HUES64 (cell line): ENCODE results near the gene MMP12.

Source experiments
- H3K27ac ChIP-seq: 2 replicates; pipeline ENCODE4 v1.7.0; 2013; ENCODE audit warnings: low read depth, low read length, inconsistent platforms
- H3K27me3 ChIP-seq: 2 replicates; pipeline ENCODE4 v1.6.1; 2013; ENCODE audit warnings: mild to moderate bottlenecking, low read length; ENCODE audit not compliant: insufficient read depth
- H3K36me3 ChIP-seq: 2 replicates; pipeline ENCODE4 v1.6.1; 2013; ENCODE audit warnings: mild to moderate bottlenecking, low read length; ENCODE audit not compliant: insufficient read depth
- H3K4me1 ChIP-seq: 2 replicates; pipeline ENCODE4 v1.6.1; 2013; ENCODE audit warnings: mild to moderate bottlenecking, low read length, moderate library complexity; ENCODE audit not compliant: insufficient read depth
- H3K4me3 ChIP-seq: 2 replicates; pipeline ENCODE4 v1.5.1; 2013; ENCODE audit warnings: mild to moderate bottlenecking, low read length, moderate library complexity
- H3K9ac ChIP-seq: 2 replicates; pipeline ENCODE4 v1.6.1; 2013; ENCODE audit warnings: mild to moderate bottlenecking, low read depth, low read length
- H3K9me3 ChIP-seq: 2 replicates; pipeline ENCODE4 v1.6.1; 2013; ENCODE audit warnings: low read depth, low read length; ENCODE audit not compliant: insufficient read depth
- WGBS: fragments of 150-250, 120-280 bp; methylation state at CpG from one replicate; pipeline ENCODE4 v1.1.7; 2013; ENCODE audit warnings: missing lambda C conversion rate; 5-methylcytosine and 5-hydroxymethylcytosine counted together

Gene MMP12

GRCh38 chr11:102849311-102849710, 25.5 kb downstream of the MMP12 start:
- Histone ChIP-seq H3K4me1 (no peaks in the 10 kb centered on the region), H3K9me3 (no peaks in the 10 kb centered on the region), H3K27me3 (no peaks in the 10 kb centered on the region), H3K27ac (no peak overlapping the region), H3K36me3 (no peaks in the 10 kb centered on the region), H3K9ac (no peak overlapping the region), H3K4me3 (no peak overlapping the region)
- no CpG with 5 or more reads among the region's 1 CpG for WGBS

- H3K36me3 ChIP-seq = no peaks in the 10 kb centered on the region
- H3K9me3 ChIP-seq = no peaks in the 10 kb centered on the region
- no peak overlapping the region for H3K27ac ChIP-seq
- H3K4me1 ChIP-seq = no peaks in the 10 kb centered on the region
- no peak overlapping the region for H3K4me3 ChIP-seq
- H3K9ac ChIP-seq = no peak overlapping the region
- WGBS = 93% methylated on average over 3 of the region's 3 CpGs
- no peaks in the 10 kb centered on the region for H3K27me3 ChIP-seq
Measured at GRCh38 chr11:102846292-102846691, 28.5 kb downstream of the MMP12 start.

- Histone ChIP-seq H3K27me3 (no peaks in the 10 kb centered on the region), H3K4me1 (no peaks in the 10 kb centered on the region), H3K9me3 (no peaks in the 10 kb centered on the region), H3K27ac (no peak within 1 kb of the TSS), H3K36me3 (no peaks in the 10 kb centered on the region), H3K4me3 (no peak within 1 kb of the TSS), H3K9ac (no peak within 1 kb of the TSS)
- WGBS = 90% methylated on average over 4 of the region's 4 CpGs
Measured at GRCh38 chr11:102843489-102843888, 31.3 kb downstream of the MMP12 start, which contains the start of gene MMP3. Gene MMP3 (minus strand): TSS chr11:102843609. CDS start chr11:102843546, 63 bp downstream.

DNA sequence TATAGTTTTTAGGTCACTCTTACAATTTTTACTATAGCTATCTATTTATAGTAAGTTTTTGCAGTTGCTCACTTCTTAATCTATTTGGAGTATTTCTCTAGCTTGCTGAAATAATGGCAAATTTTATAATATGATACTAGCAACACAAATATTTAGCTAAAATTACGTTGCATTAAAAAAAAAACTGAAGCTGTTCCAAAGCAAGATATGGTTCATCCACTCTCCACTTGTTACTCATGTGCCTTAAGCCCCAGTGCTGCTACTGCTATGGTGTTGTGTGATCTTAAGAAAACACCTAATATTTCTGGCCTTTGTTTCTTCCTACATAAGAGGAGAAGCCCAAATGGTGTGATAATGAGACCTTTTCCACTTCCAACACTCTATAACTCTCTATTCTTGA, 31.9 kb downstream of the MMP12 start:
- no peak overlapping the region for H3K9ac ChIP-seq
- no peaks in the 10 kb centered on the region for H3K36me3 ChIP-seq
- H3K4me3 ChIP-seq = no peak overlapping the region
- H3K4me1 ChIP-seq = no peaks in the 10 kb centered on the region
- H3K9me3 ChIP-seq = no peaks in the 10 kb centered on the region
- H3K27me3 ChIP-seq = no peaks in the 10 kb centered on the region
- H3K27ac ChIP-seq = no peak overlapping the region
- 100% methylated on average over 1 of the region's 1 CpG for WGBS

- H3K4me1 ChIP-seq = peaks cover 19% of the 10 kb centered on the region
- H3K9me3 ChIP-seq = no peaks in the 10 kb centered on the region
- no peaks in the 10 kb centered on the region for H3K27me3 ChIP-seq
- H3K9ac ChIP-seq = no peak overlapping the region
- WGBS = 95% methylated on average over 5 of the region's 5 CpGs
- H3K4me3 ChIP-seq = no peak overlapping the region
- no peak overlapping the region for H3K27ac ChIP-seq
- no peaks in the 10 kb centered on the region for H3K36me3 ChIP-seq
Measured at GRCh38 chr11:102840018-102840417, 34.8 kb downstream of the MMP12 start.

DNA sequence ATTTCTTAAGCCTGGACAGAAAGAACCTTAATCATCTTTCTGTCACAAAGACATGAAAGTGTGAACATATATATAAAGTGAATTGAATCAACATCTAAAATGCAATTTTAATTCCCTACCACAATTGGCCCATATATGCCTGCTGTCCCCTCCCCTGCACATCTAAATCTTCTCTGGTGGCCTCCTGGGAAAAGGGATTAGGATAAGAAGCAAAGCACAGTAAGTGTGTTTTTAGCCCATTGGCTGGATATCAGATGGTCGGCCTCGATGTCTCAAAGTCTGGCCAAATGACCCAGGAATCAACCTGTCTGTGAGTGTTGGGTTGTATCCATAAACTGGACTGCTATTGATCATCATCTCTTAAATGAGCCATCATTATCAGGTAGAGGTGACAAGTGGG, 37.1 kb downstream of the MMP12 start:
- Histone ChIP-seq H3K4me1 (peaks cover 19% of the 10 kb centered on the region), H3K9me3 (no peaks in the 10 kb centered on the region), H3K27me3 (no peaks in the 10 kb centered on the region), H3K27ac (no peak overlapping the region), H3K9ac (no peak overlapping the region), H3K4me3 (no peak overlapping the region), H3K36me3 (no peaks in the 10 kb centered on the region)
- WGBS = 95% methylated on average over 2 of the region's 2 CpGs

DNA sequence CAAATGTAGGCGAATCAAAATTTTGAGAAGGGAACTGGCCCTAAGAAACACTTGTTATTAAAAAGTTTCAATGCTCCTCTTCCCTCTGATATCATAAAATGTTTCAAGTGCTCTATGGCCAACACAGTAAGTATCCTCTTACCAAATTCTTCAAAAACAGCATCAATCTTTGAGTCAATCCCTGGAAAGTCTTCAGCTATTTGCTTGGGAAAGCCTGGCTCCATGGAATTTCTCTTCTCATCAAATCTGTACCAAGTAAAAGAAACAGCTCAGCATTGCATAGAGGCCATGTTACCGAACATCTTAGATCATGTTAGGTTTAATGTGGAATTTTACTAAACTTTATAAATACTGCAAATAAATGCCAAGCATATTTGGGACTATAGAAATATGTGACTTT, 37.6 kb downstream of the MMP12 start:
- no peaks in the 10 kb centered on the region for H3K27me3 ChIP-seq
- H3K27ac ChIP-seq = no peak overlapping the region
- WGBS = 100% methylated on average over 1 of the region's 2 CpGs
- no peak overlapping the region for H3K4me3 ChIP-seq
- no peak overlapping the region for H3K9ac ChIP-seq
- peaks cover 19% of the 10 kb centered on the region for H3K4me1 ChIP-seq
- H3K36me3 ChIP-seq = no peaks in the 10 kb centered on the region
- H3K9me3 ChIP-seq = no peaks in the 10 kb centered on the region

GRCh38 chr11:102836290-102836875, 38.4 kb downstream of the MMP12 start:
- Histone ChIP-seq H3K4me1 (peaks cover 19% of the 10 kb centered on the region), H3K9me3 (no peaks in the 10 kb centered on the region), H3K36me3 (no peaks in the 10 kb centered on the region), H3K27ac (no peak overlapping the region), H3K4me3 (no peak overlapping the region), H3K27me3 (no peaks in the 10 kb centered on the region), H3K9ac (no peak overlapping the region)
- WGBS = 76% methylated on average over 3 of the region's 3 CpGs

GRCh38 chr11:102833731-102834130, 41.1 kb downstream of the MMP12 start:
- H3K4me3 ChIP-seq = no peak overlapping the region
- 97% methylated on average over 2 of the region's 2 CpGs for WGBS
- no peak overlapping the region for H3K9ac ChIP-seq

DNA sequence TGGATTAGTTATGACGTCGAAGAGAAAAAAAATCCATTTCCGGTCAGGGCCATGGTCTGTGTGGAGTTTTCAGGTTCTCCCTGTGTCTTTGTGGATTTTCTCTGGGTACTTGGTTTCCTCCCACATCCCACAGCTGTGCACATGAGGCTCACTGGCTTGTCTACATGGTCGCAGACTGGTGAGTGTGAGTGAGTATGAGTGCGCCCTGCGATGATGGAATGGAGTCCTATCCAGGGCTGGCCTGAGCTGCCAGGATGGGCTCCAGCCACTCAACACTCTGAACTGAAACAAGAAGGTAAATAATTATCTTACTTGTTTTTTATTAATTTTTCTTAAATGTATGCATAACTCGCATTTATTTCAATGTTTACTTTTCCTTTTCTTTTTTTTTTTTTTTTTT, 42.2 kb downstream of the MMP12 start:
- H3K4me3 ChIP-seq = no peak overlapping the region
- no peak overlapping the region for H3K27ac ChIP-seq
- peaks cover 19% of the 10 kb centered on the region for H3K4me1 ChIP-seq
- no peaks in the 10 kb centered on the region for H3K9me3 ChIP-seq
- WGBS = 95% methylated on average over 6 of the region's 7 CpGs
- no peaks in the 10 kb centered on the region for H3K36me3 ChIP-seq
- H3K9ac ChIP-seq = no peak overlapping the region
- H3K27me3 ChIP-seq = no peaks in the 10 kb centered on the region

More at GRCh38 chr11:102833731-102834130, 41.1 kb downstream of the MMP12 start:
- Histone ChIP-seq H3K4me1 (peaks cover 19% of the 10 kb centered on the region), H3K27me3 (no peaks in the 10 kb centered on the region), H3K9me3 (no peaks in the 10 kb centered on the region), H3K36me3 (no peaks in the 10 kb centered on the region), H3K27ac (no peak overlapping the region)

GRCh38 chr11:102831489-102832440, 43.0 kb downstream of the MMP12 start:
- WGBS = 95% methylated on average over 37 of the region's 38 CpGs
- Histone ChIP-seq H3K9ac (no peak overlapping the region), H3K4me1 (peaks cover 15% of the 10 kb centered on the region), H3K9me3 (no peaks in the 10 kb centered on the region), H3K27ac (no peak overlapping the region), H3K27me3 (no peaks in the 10 kb centered on the region), H3K4me3 (no peak overlapping the region), H3K36me3 (no peaks in the 10 kb centered on the region)
